ENCODE results near the gene RAB24.
"Not testable (repeated sequence)": the region's sequence is repeated elsewhere in the genome, so short reads cannot be mapped to it uniquely, and the experiment has no call there.

The RAB24 gene

GRCh38 chr5:177310757-177311391, 7.4 kb upstream of the RAB24 start:
- DNase-seq = no peak

- no peak for DNase-seq
Observed at GRCh38 chr5:177310332-177310731, 6.8 kb upstream of the RAB24 start.

- DNase-seq = peak; percentile 10
Observed at GRCh38 chr5:177309351-177310191, 6.1 kb upstream of the RAB24 start.

- DNase-seq = no peak
Observed at GRCh38 chr5:177308740-177309139, 5.2 kb upstream of the RAB24 start.

GRCh38 chr5:177307544-177308363, 4.2 kb upstream of the RAB24 start:
- DNase-seq = no peak

GRCh38 chr5:177306674-177307543, 3.4 kb upstream of the RAB24 start:
- no peak for DNase-seq

GRCh38 chr5:177306103-177306640, 2.7 kb upstream of the RAB24 start:
- DNase-seq = not testable (repeated sequence)

GRCh38 chr5:177304392-177305119, 1.0 kb upstream of the RAB24 start:
- DNase-seq = no peak

GRCh38 chr5:177303925-177304391, 439 bp upstream of the RAB24 start:
- no peak for DNase-seq

- no peak for DNase-seq
Observed at GRCh38 chr5:177302354-177303110, 987 bp downstream of the RAB24 start.

- DNase-seq = no peak
Observed at GRCh38 chr5:177301503-177302165, 1.9 kb downstream of the RAB24 start.

GRCh38 chr5:177300951-177301350, 2.6 kb downstream of the RAB24 start:
- no peak for DNase-seq

- no peak for DNase-seq
Observed at GRCh38 chr5:177300236-177300880, 3.2 kb downstream of the RAB24 start.

- no peak for DNase-seq
Observed at GRCh38 chr5:177299697-177300096, 3.8 kb downstream of the RAB24 start.

- no peak for DNase-seq
Observed at GRCh38 chr5:177297922-177298321, 5.6 kb downstream of the RAB24 start.

- no peak for DNase-seq
Observed at GRCh38 chr5:177296581-177296980, 6.9 kb downstream of the RAB24 start.

GRCh38 chr5:177295924-177296323, 7.6 kb downstream of the RAB24 start:
- DNase-seq = no peak

- DNase-seq = no peak
Observed at GRCh38 chr5:177294632-177295031, 8.9 kb downstream of the RAB24 start.

GRCh38 chr5:177293819-177294581, 9.5 kb downstream of the RAB24 start:
- DNase-seq = no peak
